CD4-positive, alpha-beta T cell treated with Interleukin-10 for 1 hour (primary cell): ENCODE results near the gene UVSSA.

Experiments used
- DNase-seq: peaks from one replicate; pipeline ENCODE4 v3.0.0-alpha.2; 2020

UVSSA gene, protein sequence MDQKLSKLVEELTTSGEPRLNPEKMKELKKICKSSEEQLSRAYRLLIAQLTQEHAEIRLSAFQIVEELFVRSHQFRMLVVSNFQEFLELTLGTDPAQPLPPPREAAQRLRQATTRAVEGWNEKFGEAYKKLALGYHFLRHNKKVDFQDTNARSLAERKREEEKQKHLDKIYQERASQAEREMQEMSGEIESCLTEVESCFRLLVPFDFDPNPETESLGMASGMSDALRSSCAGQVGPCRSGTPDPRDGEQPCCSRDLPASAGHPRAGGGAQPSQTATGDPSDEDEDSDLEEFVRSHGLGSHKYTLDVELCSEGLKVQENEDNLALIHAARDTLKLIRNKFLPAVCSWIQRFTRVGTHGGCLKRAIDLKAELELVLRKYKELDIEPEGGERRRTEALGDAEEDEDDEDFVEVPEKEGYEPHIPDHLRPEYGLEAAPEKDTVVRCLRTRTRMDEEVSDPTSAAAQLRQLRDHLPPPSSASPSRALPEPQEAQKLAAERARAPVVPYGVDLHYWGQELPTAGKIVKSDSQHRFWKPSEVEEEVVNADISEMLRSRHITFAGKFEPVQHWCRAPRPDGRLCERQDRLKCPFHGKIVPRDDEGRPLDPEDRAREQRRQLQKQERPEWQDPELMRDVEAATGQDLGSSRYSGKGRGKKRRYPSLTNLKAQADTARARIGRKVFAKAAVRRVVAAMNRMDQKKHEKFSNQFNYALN

DNA sequence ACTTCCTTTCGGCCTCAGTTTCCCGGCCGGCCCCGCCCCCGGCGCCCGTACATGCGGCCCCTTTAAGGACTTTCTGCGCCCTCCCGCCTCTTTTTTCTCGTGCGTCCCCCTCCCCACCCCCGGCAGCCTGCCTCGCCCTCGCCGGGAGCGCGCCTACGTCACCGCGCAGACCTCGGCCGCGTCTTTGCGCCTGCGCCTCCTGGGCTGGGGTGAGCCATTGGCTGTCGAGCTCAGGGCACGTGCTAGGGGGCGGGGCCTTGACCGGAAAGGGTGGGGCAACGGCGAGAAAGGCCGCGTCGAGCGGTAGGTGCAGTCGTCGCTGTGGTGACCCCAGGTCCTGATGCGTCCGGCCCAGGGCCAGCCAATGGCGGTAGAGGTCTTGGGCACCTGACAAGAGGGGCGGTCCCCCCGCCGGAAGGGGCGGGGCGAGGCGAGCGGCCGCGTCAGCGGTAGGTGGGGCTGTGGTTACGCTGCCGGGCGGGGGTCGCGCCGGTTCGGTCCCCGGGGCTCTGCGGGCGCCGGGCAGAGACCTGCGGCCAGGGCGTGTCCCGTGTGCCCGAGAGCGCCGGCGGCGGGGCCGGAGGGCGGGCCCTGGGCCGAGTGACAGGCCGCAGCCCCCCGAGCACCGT lies at the start of gene UVSSA:
Gene UVSSA (plus strand): TSS at position 428 of the 629 bp plus-strand sequence. CDS start 884 bp downstream, outside the sequence.
- DNase-seq, result peak; percentile 100

DNA sequence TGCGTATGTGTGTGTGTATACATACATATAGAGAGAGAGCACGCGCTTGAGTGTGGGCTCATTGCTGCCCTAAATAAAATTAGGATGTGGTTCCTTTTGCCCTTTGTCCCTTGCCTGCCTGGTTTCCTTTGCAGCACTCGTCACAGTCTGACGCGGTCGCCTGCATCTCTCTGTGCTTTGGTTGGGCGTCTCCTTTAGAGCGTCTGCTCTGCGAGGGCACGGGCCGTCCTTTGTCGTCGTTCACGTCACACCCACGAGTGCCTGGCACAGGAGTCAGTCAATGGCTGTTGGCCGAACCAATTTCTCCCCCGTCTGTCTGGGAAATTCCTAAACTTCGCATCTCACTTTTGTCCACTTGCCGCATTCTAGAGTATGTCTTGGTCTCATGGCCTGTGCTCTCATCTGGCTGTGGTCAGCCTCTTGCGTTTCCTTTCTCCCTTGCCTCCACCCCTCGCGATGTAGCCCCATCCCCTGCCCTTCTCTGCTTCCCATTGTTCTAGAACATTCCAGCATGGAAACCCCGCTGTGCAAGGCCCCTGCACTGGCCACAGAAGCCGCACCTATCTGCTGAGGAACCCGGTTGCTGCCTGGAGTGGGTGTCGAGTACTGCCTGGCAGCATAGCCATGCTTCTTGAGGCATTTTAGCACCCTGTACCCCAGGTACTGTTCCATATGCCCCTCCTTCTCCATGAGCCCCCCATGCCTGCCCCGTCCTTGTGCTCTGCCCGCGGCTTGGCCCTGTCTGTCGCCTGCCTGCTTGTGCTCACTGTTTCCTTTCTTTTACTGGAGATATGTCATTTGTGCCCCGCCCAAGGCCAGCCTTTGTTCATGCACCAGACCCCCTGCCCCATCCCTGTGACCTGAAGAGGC lies 49.3 kb upstream of the UVSSA start:
- DNase-seq, result no peak

DNA sequence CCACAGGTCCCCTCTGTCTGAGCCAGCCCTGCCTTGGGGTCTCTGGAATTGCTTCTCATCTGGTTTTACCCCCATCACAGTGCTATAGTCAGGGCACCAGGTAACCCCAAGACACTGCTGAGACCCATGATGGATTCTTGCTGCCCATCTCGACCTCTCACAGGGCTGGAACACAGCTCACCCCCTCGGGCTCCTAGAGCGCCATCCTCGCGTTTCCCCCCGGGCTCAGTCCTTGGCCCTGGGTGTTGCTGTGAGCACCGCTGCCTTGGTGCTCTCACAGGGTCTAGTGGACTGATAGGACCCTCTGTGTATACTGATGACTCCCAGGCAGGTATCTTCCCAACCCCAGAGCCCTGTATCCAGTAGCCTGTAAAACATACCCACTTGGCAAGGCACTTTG lies 48.5 kb upstream of the UVSSA start:
- no peak for DNase-seq

DNA sequence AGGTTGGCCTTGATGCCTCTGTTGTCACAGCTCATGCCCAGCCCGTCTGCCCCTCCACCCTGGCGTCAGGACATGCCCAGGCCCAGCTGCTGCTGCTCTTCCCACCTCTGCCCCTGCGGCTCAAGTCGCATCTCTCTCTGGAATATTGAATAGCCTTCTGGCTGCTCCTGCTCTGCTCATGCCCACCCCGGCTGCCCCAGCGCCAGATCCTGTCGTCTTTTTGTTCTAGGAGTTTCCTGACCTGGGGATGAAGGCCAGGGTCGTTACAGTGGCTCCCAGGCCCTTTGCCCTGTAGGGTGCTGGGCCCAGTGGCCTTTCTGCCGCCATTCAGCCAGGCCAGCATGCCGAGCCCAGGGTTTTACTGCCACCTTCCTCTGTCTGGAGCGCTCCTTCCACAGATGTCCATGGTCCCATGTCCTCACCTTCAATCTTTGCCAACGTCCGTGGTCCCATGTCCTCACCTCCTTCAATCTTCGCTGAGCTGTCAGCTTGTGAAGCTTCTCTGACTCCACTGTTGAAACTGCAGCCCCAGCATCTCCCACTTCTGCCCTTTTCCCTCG lies 47.6 kb upstream of the UVSSA start:
- no peak for DNase-seq

DNA sequence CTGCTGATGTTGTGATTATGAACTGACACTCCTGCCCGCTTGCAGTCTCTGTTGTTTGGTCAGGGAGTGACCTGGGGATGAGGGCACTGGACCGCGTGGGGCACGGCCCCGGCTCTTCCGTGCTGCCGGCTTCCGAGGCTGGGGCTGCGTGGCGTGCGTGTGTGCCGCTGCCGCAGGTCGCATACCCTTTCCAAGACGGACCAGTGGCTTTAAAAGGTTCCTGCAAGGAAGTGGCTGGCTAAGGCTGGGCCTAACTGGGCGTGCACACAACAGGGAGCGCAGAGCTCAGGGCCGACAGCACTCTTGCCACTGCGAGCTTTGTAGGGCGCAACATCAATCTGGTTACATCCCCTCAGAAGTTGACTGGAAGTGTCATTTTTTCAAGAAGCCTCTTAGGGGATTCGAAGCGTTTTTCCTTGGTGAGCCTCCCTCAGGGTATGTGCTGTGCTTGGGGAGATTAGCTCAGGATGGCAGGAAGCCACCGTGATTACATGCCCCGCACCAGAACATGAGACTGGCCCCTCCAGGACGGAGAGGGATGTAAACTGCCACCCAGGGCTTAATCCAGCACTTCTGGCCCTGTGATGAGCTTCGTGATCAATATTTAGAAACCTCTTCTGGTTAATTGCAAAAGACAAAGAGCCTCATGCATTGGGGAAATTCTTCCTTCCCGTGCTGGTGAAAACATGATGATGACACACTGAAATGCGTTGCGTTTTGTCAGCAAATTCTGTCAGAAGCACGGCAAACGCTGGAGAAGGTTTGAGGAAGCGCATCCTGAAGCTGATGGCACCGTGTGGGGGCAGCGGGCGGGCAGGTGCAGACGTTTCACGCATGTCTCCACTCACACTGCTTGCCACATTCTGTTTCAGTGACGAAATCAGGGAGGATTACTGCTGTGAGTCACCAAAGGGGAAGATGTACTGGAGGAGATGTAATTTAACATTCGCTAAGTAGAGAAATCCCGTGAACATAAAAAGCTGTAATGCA lies 46.2 kb upstream of the UVSSA start:
- peak; percentile 30 for DNase-seq

DNA sequence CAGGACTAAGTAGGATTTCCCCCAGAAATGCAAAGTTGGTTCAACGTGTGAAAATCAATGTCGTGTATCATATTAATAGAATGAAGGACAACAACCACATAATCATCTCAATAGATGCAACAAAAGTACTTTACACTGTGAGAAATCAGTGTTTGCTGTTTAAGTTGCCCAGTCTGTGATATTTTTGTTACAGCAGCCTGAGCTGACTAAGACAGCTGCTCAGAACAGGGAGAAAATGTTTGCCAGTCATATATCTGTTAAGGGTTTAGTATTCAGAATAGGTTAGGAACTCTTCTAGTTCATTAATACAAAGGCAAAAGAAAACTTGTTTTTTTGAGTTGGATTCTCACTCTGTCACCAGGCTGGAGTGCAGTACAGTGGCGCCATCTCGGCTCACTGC lies 44.8 kb upstream of the UVSSA start:
- DNase-seq, result no peak

DNA sequence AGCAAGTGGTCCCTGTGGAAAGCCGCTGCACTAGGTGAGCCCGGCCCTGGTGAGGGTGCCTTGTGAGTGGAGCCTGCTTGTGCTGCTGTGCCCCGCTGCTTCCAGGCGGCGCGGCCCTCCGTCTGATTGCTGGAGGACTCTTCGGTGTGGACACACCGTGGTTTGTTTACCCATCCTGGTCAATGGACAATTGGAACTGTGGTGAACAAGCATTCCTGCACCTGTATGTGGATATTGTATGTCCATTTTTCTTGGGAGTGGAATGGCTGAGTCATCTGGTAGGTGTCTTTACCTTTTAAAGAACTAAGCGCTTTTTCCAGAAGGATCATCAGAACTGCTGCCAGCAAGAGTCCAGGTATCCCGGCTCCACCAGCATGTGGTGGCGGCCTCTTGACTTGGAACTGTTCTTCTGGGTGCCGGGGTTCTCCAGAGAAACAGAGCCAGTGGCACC lies 41.7 kb upstream of the UVSSA start:
- no peak for DNase-seq

DNA sequence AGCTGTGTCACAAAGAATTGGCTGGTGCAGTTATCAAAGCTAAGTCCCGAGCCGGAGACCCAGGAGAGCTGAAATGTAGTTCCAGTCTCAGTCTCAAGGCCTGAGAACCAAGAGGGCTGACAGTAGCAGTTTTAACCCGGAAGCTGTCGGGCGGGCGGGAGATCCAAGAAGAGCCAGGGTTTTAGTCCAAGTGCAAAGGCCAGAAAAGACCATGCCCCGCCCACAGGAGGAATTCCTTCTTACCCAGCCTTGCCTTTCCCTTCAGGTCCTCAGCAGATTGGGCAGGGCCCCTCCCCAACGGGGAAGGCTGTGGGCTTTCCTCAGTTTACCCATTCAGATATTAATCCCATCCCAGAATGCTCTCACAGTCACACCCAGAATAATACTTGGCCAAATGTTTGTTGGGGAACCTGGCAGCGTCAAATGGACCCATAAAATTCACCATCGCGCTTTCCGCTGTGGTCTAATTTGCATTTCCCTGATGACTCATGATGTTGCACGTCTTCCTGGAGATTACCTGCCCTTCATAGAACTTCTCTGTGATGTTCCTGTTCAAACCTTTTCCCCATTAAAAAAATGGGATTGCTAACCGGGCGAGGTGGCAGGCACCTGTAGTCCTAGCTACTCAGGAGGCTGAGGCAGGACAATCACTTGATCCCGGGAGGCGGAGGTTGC lies 41.1 kb upstream of the UVSSA start:
- peak; percentile 32 for DNase-seq

DNA sequence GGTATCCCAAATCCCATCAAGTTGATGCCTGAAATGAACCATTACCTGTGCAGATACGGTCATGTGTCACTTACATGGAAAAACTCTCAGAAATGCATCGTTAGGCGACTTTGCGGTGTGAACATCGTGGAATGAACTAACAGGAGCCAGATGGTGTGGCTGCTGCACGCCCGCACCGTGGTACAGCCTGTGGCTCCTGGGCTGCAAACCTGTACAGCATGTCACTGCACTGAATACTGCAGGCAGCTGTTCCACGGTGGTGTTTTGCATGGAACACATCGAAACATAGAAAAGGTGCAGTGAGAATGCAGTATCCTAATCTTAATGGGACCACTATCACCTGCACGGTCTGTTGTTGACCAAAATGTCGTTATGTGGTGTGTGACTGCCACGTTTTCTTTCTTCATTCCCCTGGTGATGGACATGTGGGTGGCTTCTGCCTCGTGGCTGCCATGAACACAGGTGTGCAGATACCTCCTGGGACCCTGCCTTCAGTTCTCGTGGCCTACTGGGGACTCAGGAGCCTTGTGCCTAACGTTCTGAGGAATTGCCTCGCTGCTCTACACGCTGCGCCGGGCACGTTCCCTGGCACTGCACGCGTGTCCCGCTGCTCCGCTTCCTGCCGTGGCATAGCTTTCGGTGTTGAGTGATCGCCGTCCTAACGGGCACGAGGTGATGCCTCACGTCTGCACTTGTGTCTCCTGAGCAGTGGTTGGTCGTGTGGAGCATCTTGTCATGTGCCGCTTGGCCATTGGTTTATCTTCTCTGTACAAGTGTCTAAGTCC lies 38.9 kb upstream of the UVSSA start:
- DNase-seq, result no peak

DNA sequence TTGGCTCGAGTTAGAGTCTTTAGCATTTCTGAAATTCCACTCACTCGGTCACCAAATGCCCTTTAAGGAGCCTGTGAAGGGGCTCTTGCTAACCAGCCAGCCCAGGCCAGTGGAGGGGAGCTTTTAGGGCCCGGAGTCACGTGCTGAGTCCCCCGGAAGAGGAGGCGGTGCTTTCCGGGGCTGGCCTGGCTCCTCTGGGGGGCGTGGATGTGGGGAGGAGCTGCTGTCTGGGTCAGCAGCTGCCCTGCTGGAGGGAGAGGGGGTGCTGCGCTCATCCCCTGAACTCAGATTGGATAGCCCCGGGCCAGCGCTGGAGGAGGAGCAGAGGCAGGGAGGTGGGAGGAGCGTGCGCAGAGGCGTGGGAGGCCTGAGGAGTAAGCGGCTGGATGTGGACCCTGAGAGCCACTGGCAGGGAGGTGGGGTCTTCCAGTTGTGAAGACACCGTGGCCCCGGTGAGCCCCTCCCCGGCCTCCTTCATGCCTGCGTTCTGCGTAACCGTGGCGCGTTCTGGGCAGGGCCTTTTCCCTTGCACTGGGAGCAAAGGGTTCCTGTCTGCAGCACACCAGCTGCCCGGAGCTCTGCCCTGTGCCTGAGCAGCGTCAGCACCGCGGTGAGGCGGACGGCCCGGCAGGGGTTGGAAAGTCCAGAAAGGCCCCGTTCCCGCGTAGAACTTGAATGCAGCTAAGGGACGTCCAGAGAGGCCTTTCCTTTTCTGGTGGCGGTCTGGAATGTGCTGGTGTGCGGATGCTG lies 37.6 kb upstream of the UVSSA start:
- DNase-seq, result peak; percentile 69

DNA sequence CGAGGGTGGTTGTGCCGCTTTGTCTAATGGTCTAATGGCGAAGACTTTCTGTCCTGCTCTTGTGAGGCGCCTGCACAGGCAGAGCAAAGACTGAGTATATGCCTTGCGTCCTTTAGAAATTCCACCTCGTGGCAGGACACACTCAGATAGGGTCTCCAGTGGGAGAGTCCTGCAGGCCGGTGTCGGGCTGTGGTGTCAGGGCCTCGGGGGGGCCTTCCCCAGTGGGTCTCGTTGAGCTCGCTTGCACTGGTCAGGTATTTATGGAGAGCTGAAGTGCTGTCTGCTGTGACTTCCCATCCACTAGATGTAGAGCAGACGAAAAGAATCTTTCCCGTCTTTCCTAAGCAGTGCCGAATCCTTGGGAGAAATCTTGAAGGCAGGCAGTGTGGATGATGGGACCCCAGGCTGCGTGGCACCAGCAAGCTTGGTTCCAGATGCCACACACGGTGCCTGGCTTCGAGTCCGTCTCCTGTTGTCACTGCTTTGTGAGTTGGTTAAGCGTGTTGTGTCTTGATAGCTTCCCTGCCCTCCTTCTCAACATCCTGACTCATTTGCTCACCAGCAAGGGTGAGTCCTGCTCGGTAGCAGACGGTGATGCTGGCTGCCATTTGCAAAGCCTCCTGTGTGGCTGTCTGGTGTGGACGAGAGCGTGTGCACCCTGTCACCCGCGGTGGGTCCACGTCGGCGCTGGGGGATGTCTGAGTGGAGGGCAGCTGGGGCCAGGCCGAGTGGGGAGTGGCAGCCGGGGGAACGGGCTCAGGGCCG lies 36.8 kb upstream of the UVSSA start:
- DNase-seq, result no peak

DNA sequence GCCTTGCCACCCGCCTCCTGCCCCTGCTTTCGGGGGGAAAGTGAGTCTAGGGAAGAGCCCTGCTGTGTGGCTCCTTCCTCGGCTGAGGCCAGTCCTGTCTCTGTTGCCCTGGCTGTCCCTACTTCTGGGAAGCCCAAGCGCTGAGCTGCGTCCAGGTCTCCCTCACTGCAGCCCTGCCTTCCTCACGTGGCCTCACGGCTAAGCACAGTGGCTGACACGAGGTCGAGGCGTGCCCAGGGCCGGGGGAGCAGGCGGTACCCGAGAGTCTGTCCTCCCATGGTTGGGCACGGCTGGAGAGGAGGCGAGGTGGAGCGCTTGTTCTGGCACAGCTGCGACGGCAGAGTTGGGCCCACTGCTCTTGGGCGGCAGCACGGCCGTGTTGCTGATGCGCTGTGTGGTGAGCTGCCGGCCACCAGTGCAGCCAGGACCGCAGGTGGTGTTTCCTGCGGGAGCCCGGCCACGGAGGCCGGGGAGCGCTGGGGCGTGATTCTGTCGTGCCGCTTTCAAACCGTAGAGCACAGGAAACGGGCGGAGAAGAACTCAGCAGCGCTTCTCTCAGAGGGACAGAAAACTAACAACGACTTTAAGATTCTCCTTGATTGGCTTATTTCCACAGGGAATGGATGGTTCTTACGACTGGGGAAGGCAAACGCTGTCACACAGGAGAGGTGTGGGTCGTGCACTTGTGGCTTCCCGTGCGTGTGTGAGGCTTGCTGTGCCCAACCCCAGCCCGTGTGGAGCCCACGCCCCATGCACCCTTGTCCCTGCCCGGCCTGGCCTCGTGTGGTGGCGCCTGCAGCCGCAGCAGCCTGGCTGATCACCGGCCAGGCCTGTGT lies 36.0 kb upstream of the UVSSA start:
- peak; percentile 24 for DNase-seq

DNA sequence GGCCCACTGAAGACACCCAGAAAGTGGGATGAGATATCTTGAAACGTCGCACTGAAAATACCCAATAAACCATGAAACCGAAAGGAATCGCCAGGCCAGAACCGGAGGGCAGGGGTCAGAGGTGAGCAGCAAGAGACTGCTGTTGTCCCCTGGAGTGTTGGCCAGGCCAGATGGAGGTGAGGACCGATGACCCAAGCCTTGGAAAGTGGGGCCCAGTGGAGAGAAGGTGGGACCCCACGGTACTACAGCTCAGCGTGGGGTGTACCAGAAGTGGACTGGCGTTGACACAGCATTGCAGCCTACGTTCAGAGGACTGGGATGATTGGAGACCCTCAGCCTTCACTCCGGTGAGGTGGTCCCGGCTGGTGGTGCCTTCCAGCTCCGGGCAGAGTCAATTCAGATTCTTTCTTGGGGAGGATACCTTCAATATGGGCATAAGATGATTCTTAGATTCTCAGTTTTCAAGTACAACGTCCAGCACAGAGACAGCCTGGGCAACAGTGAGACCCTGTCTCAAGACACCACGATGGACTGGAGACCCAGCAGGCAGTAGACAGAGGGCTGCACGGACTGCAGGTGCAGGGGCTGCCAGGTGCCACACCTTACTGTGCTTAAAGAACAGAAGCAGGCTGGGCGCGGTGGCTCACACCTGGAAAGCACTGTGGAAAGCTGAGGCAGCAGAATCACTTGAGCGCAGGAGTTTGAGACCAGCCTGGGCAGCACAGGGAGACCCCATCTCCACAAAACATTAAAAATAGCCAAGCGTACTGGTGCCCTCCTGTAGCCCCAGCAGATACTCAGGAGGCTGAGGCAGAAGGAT lies 34.0 kb upstream of the UVSSA start:
- DNase-seq, result no peak

DNA sequence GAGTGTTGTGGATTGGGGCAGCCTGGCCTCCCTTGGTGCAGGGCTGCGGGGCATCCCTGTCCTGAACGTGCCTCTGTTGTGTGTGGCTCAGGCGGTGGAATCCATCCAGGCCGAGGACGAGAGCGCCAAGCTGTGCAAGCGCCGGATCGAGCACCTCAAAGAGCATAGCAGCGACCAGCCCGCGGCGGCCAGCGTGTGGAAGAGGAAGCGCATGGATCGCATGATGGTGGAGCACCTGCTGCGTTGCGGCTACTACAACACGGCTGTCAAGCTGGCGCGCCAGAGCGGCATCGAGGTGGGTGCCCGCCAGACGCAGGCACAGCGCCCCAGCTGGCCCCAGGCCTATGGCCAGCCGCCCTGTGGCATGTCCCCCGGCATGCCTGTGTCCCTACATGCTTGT lies 31.7 kb upstream of the UVSSA start:
- DNase-seq, result no peak

DNA sequence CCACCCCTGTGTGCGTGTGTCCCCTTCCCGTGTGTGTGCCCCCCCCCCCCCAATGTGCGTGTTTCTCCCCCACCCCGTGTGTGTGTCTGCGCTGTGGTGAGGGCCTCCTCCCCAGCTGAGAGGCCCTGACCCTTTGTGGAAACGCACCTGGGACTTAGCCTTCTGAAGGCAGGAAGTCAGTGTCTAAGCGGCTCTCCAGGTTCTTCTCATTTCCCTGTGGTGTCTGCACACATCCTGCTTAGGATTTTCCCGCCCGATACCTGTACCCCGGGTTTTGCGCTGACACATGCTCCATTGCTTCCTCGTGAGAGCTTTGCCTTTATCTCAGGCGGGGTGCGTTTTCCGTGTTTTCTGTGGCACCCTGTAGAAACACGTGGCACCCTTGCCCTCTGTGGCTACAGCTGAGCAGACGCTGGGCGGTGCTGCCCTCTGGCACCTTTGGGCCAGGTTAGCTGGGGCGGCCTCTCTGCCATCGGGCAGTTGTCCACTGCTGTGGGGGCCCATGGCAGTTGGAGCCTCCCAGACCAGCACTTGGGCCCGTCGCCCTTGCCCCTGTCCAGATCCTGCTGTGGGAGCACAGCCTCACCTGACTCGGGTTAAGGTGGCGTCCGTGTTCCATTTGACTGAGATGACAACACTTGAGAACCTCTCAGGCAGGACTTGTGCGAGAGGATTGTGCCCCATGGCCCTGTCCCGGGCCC lies 31.0 kb upstream of the UVSSA start:
- DNase-seq, result no peak
